Neural progenitor cell (in vitro differentiated cells): ENCODE results near the gene RUVBL1.

Experiments
- CTCF ChIP-seq: fragments of 200-600 bp; sonication (generic); IDR thresholded peaks from 2 replicates; pipeline ENCODE4 v1.5.1; 2017; ENCODE audit warnings: antibody characterized with exemption, mild to moderate bottlenecking
- EZH2phosphoT487 ChIP-seq: fragments of 200-600 bp; sonication (generic); IDR thresholded peaks from 2 replicates; pipeline ENCODE4 v1.6.1; 2017; ENCODE audit warnings: antibody characterized with exemption

- TF ChIP-seq CTCF (no peak), EZH2phosphoT487 (no peak)
Observed at GRCh38 chr3:128094295-128095151, 29.1 kb downstream of the RUVBL1 start.
